Activated CD4-positive, alpha-beta memory T cell treated with anti-CD3 and anti-CD28 coated beads, Interleukin-2, amount 10 ng/mL, durations not matched to agents 7 days and 5 days (primary cell): ENCODE data around the gene RHBDD1. TPM values are rescaled to one million over a fixed set of nuclear protein-coding genes. Genes with fewer than 3 reads are reported as not detected.
"Not testable (repeated sequence)": the region's sequence is repeated elsewhere in the genome, so short reads cannot be mapped to it uniquely, and the experiment has no call there.

Experiments used
- CTCF ChIA-PET: fragments of 350-600 bp; sonication (Branson Sonifier 250); formaldehyde crosslinking; loops from one replicate; lab custom pipeline; 2021; ENCODE audit warnings: antibody characterized with exemption, inconsistent platforms; lab: Charles Lee
- POLR2A ChIA-PET: fragments of 350-600 bp; sonication (Branson Sonifier 250); formaldehyde crosslinking; loops from one replicate; lab custom pipeline; 2021; ENCODE audit warnings: antibody characterized with exemption; lab: Charles Lee
- DNase-seq: peaks from one replicate; pipeline ENCODE4 v3.0.0-alpha.2; 2020
- H3K27ac Mint-ChIP-seq: one replicate; pipeline ENCODE4 v1.8.0; 2021; ENCODE audit warnings: mild to moderate bottlenecking, mixed read lengths
- H3K27me3 Mint-ChIP-seq: one replicate; pipeline ENCODE4 v1.8.0; 2021; ENCODE audit warnings: mixed read lengths
- H3K36me3 Mint-ChIP-seq: one replicate; pipeline ENCODE4 v1.8.0; 2021; ENCODE audit warnings: low read depth, mixed read lengths
- H3K4me1 Mint-ChIP-seq: one replicate; pipeline ENCODE4 v1.8.0; 2021; ENCODE audit warnings: mixed read lengths
- H3K4me3 Mint-ChIP-seq: one replicate; pipeline ENCODE4 v1.8.0; 2021; ENCODE audit warnings: mild to moderate bottlenecking, mixed read lengths
- H3K9me3 Mint-ChIP-seq: one replicate; pipeline ENCODE4 v1.8.0; 2021; ENCODE audit warnings: mixed read lengths
- total RNA-seq, 2 experiments: library from RNA; stranded (reverse); gene quantifications; one replicate each; pipeline ENCODE4 v1.2.3, GENCODE V29; 2021

The RHBDD1 gene
- total RNA-seq, 2 experiments from 2014 or later: 38.1 to 43.0 TPM

- peak overlapping the region; percentile 100 for H3K27ac Mint-ChIP-seq
- no peak for DNase-seq
- peaks cover 48% of the 10 kb centered on the region for H3K36me3 Mint-ChIP-seq
- H3K27me3 Mint-ChIP-seq: no peaks in the 10 kb centered on the region
- CTCF ChIA-PET: interaction anchor here (7.6 kb wide), 1 partner anchor 36 kb away, joined by 60 read pairs; the partner anchor contains the start of gene IRS1
- H3K9me3 Mint-ChIP-seq: no peaks in the 10 kb centered on the region
- H3K4me3 Mint-ChIP-seq: peak overlapping the region; percentile 97
- POLR2A ChIA-PET: interaction anchor here (0.9 to 3.2 kb wide), 13 partner anchors 9 to 1909 kb away, joined by 3 to 49 read pairs (median 8); partner anchors contain the start of gene IRS1
- peaks cover 61% of the 10 kb centered on the region for H3K4me1 Mint-ChIP-seq
Measured at GRCh38 chr2:226836548-226836885, 663 bp downstream of the RHBDD1 start.

GRCh38 chr2:226837334-226837733 lies 1.5 kb downstream of the RHBDD1 start:
- peak overlapping the region; percentile 97 for H3K4me3 Mint-ChIP-seq
- H3K36me3 Mint-ChIP-seq: peaks cover 52% of the 10 kb centered on the region
- no peak for DNase-seq
- POLR2A ChIA-PET: interaction anchor here (1.0 to 3.2 kb wide), 3 partner anchors 35 to 47 kb away, joined by 3 to 44 read pairs (median 10); partner anchors contain the start of gene IRS1
- peak overlapping the region; percentile 100 for H3K27ac Mint-ChIP-seq
- no peaks in the 10 kb centered on the region for H3K9me3 Mint-ChIP-seq
- H3K27me3 Mint-ChIP-seq: no peaks in the 10 kb centered on the region
- H3K4me1 Mint-ChIP-seq: peaks cover 61% of the 10 kb centered on the region
- CTCF ChIA-PET: interaction anchor here (7.6 kb wide), 1 partner anchor 36 kb away, joined by 60 read pairs; the partner anchor contains the start of gene IRS1

- H3K9me3 Mint-ChIP-seq: no peaks in the 10 kb centered on the region
- ChIA-PET POLR2A (interaction anchor here (0.6 to 3.2 kb wide), 5 partner anchors 35 to 186 kb away, joined by 3 to 44 read pairs (median 4); partner anchors contain the start of gene IRS1), CTCF (interaction anchor here (0.7 to 7.6 kb wide), 3 partner anchors 37 to 148 kb away, joined by 3 to 60 read pairs (median 4); partner anchors contain the start of gene IRS1)
- peak overlapping the region; percentile 100 for H3K27ac Mint-ChIP-seq
- H3K4me1 Mint-ChIP-seq: peaks cover 64% of the 10 kb centered on the region
- no peaks in the 10 kb centered on the region for H3K27me3 Mint-ChIP-seq
- peak overlapping the region; percentile 97 for H3K4me3 Mint-ChIP-seq
- no peak for DNase-seq
- H3K36me3 Mint-ChIP-seq: peaks cover 55% of the 10 kb centered on the region
Measured at GRCh38 chr2:226837787-226838603, 2.1 kb downstream of the RHBDD1 start.

GRCh38 chr2:226838722-226839121 lies 2.9 kb downstream of the RHBDD1 start:
- Mint-ChIP-seq H3K27me3 (no peaks in the 10 kb centered on the region), H3K27ac (peak overlapping the region; percentile 100), H3K4me1 (peaks cover 65% of the 10 kb centered on the region), H3K9me3 (no peaks in the 10 kb centered on the region), H3K36me3 (peaks cover 59% of the 10 kb centered on the region), H3K4me3 (peak overlapping the region; percentile 97)
- DNase-seq: no peak
- ChIA-PET CTCF (interaction anchor here (0.7 to 7.6 kb wide), 3 partner anchors 38 to 147 kb away, joined by 3 to 60 read pairs (median 4); partner anchors contain the start of gene IRS1), POLR2A (interaction anchor here (0.6 to 2.1 kb wide), 4 partner anchors 39 to 187 kb away, joined by 3 to 10 read pairs (median 4); partner anchors contain the start of gene IRS1)

GRCh38 chr2:226839161-226839560 lies 3.3 kb downstream of the RHBDD1 start:
- peaks cover 63% of the 10 kb centered on the region for H3K36me3 Mint-ChIP-seq

GRCh38 chr2:226839951-226840350 lies 4.1 kb downstream of the RHBDD1 start:
- DNase-seq: no peak
- peak overlapping the region; percentile 100 for H3K27ac Mint-ChIP-seq
- H3K4me3 Mint-ChIP-seq: peak overlapping the region; percentile 97
- POLR2A ChIA-PET: interaction anchor here (0.8 to 1.4 kb wide), 3 partner anchors 47 to 190 kb away, joined by 3 to 4 read pairs (median 3); no protein-coding TSS in a partner anchor
- no peaks in the 10 kb centered on the region for H3K9me3 Mint-ChIP-seq
- peaks cover 63% of the 10 kb centered on the region for H3K4me1 Mint-ChIP-seq
- peaks cover 65% of the 10 kb centered on the region for H3K36me3 Mint-ChIP-seq
- CTCF ChIA-PET: interaction anchor here (7.6 kb wide), 1 partner anchor 39 kb away, joined by 60 read pairs; the partner anchor contains the start of gene IRS1
- H3K27me3 Mint-ChIP-seq: no peaks in the 10 kb centered on the region

More at GRCh38 chr2:226839161-226839560, 3.3 kb downstream of the RHBDD1 start:
- Mint-ChIP-seq H3K4me1 (peaks cover 62% of the 10 kb centered on the region), H3K27me3 (no peaks in the 10 kb centered on the region), H3K9me3 (no peaks in the 10 kb centered on the region), H3K27ac (peak overlapping the region; percentile 100), H3K4me3 (peak overlapping the region; percentile 97)
- POLR2A ChIA-PET: interaction anchor here (0.8 to 2.1 kb wide), 4 partner anchors 40 to 188 kb away, joined by 3 to 10 read pairs (median 4); partner anchors contain the start of gene IRS1
- CTCF ChIA-PET: interaction anchor here (1.1 to 7.6 kb wide), 2 partner anchors 38 to 114 kb away, joined by 4 to 60 read pairs; partner anchors contain the start of gene IRS1
- no peak for DNase-seq

- CTCF ChIA-PET, H3K27ac Mint-ChIP-seq: not testable (repeated sequence)
Measured at GRCh38 chr2:226843001-226843400, 7.1 kb downstream of the RHBDD1 start.

GRCh38 chr2:226845386-226846116 lies 9.7 kb downstream of the RHBDD1 start:
- no peak overlapping the region for H3K27ac Mint-ChIP-seq
- CTCF ChIA-PET: interaction anchor here (1.1 kb wide), 1 partner anchor 17 kb away, joined by 3 read pairs; no protein-coding TSS in a partner anchor
- H3K36me3 Mint-ChIP-seq: peaks cover 41% of the 10 kb centered on the region
- H3K9me3 Mint-ChIP-seq: no peaks in the 10 kb centered on the region
- POLR2A ChIA-PET: interaction anchor here (2.0 kb wide), 1 partner anchor 10 kb away, joined by 10 read pairs; the partner anchor contains the start of gene RHBDD1
- H3K4me3 Mint-ChIP-seq: no peak overlapping the region
- H3K4me1 Mint-ChIP-seq: peaks cover 26% of the 10 kb centered on the region
- H3K27me3 Mint-ChIP-seq: no peaks in the 10 kb centered on the region
- no peak for DNase-seq

More at GRCh38 chr2:226843001-226843400, 7.1 kb downstream of the RHBDD1 start:
- POLR2A ChIA-PET, DNase-seq, H3K27me3 Mint-ChIP-seq, H3K9me3 Mint-ChIP-seq, H3K4me3 Mint-ChIP-seq: not testable (repeated sequence)
- Mint-ChIP-seq H3K36me3 (peaks cover 48% of the 10 kb centered on the region), H3K4me1 (peaks cover 49% of the 10 kb centered on the region)

- peaks cover 20% of the 10 kb centered on the region for H3K4me1 Mint-ChIP-seq
- no peak for DNase-seq
- H3K27ac Mint-ChIP-seq: no peak overlapping the region
- no peaks in the 10 kb centered on the region for H3K9me3 Mint-ChIP-seq
- H3K27me3 Mint-ChIP-seq: no peaks in the 10 kb centered on the region
- no peak overlapping the region for H3K4me3 Mint-ChIP-seq
- POLR2A ChIA-PET: interaction anchor here (2.0 kb wide), 1 partner anchor 11 kb away, joined by 10 read pairs; the partner anchor contains the start of gene RHBDD1
- peaks cover 33% of the 10 kb centered on the region for H3K36me3 Mint-ChIP-seq
- CTCF ChIA-PET: no interaction called here
Measured at GRCh38 chr2:226847090-226847489, 11.2 kb downstream of the RHBDD1 start.

- H3K36me3 Mint-ChIP-seq: peaks cover 29% of the 10 kb centered on the region
- no peak overlapping the region for H3K4me3 Mint-ChIP-seq
- no peaks in the 10 kb centered on the region for H3K27me3 Mint-ChIP-seq
- ChIA-PET POLR2A (interaction anchor here (0.7 kb wide), 1 partner anchor 11 kb away, joined by 3 read pairs; the partner anchor contains the start of gene RHBDD1), CTCF (no interaction called here)
- H3K27ac Mint-ChIP-seq: no peak overlapping the region
- DNase-seq: no peak
- H3K4me1 Mint-ChIP-seq: peaks cover 18% of the 10 kb centered on the region
- H3K9me3 Mint-ChIP-seq: no peaks in the 10 kb centered on the region
Measured at GRCh38 chr2:226847511-226847910, 11.7 kb downstream of the RHBDD1 start.

GRCh38 chr2:226849349-226849748 lies 13.5 kb downstream of the RHBDD1 start:
- Mint-ChIP-seq H3K4me3 (no peak overlapping the region), H3K27me3 (no peaks in the 10 kb centered on the region), H3K36me3 (peaks cover 10% of the 10 kb centered on the region), H3K4me1 (peaks cover 5% of the 10 kb centered on the region), H3K9me3 (no peaks in the 10 kb centered on the region), H3K27ac (no peak overlapping the region)
- no peak for DNase-seq
- POLR2A ChIA-PET: interaction anchor here (1.9 kb wide), 1 partner anchor 14 kb away, joined by 6 read pairs; the partner anchor contains the start of gene RHBDD1
- CTCF ChIA-PET: no interaction called here

GRCh38 chr2:226850024-226850423 lies 14.2 kb downstream of the RHBDD1 start:
- Mint-ChIP-seq H3K4me1 (peaks cover 2% of the 10 kb centered on the region), H3K4me3 (no peak overlapping the region), H3K36me3 (peaks cover 8% of the 10 kb centered on the region), H3K27me3 (no peaks in the 10 kb centered on the region), H3K27ac (no peak overlapping the region), H3K9me3 (no peaks in the 10 kb centered on the region)
- no peak for DNase-seq
- CTCF ChIA-PET: no interaction called here
- POLR2A ChIA-PET: interaction anchor here (1.9 kb wide), 1 partner anchor 14 kb away, joined by 6 read pairs; the partner anchor contains the start of gene RHBDD1
